ENCODE measurements around the gene RYR1.

The RYR1 gene

DNA sequence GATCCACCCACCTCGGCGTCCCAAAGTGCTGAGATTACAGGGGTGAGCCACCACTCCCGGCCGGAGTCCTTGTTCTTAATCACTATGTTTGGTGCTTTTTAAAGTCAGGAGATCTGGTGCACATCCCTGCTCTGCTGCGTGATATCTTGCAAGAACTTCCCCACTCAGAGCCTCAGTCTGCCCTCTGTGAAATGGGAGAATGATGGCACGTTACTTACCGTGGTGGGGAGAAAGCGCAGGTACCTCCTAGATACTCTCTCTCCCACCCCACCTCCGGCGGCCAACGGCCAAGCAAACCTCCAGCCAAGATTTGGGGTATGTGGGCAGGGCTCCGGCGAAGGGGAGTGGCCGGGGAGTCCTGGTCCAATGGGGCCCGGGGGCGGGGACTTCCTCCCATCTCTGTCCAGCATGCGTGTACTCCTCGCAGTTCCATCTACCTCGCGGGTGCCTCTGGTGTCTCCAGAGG, at the start of gene RYR1:
Gene RYR1 (plus strand): TSS at position 424 of the 466 bp plus-strand sequence. CDS start 139 bp downstream, outside the sequence.
- DNase-seq (ENCODE audit: low read depth in 3 of 3) = peak in 2 of 3 donors; percentile 37 to 57

DNA sequence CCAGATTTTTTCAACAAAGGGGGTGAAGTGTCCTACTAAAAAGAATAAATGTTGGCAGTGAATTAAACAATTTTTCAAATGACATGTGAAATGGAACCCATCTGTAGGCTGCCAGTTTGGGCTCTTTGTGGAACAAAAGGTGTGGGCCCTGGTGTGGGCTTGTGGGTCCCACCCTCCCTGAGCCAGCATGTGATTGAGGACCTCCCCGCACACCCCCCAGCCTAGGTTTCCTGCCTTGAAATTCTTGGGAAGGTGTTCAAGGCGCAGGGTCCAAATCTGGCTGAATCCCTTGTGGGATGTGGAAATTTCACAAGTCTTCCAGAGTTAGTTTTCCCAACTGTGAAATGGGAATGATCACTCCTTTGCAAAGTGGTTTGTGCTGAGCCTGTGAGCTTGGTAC, 49.7 kb upstream of the RYR1 start:
- no peak for DNase-seq (ENCODE audit: low read depth in 3 of 3)

GRCh38 chr19:38384209-38385027, 49.1 kb upstream of the RYR1 start:
- DNase-seq (ENCODE audit: low read depth in 3 of 3) = no peak

DNA sequence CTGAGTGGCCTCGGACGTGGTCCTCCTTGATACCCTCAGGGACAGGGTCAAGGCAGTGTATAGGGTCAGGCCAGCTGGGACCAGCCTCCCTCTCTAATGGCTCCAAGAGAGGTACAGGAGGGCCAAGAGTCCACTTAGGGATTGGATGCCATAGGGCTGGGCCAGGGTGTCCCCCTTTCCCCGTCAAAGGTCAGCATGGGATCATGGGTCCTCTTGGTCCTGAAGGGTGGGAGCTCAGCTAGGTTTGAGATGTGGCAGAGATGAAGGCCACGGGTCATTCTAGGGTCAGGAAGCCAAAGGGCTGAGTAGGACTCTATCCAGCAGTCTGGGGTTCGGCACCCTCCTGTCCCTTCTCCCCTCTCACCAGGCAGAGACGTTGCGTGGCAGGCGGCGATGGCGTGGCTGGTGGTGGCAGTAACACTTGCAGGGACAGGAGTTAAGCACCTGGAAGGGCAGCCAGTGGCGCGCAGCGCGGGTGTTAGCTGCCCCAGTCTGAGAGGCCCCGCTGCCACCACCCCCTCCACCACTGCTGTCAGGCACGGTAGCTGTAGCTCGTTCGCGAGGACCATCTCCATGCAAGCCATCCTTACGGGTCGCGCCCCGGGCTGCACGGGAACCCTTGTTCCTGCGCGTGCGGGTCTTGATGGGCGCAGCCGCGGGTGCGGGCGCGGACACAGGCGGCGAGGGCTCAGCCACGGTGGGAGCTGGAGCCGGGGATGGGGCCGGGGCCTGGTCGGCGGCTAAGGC, 48.3 kb upstream of the RYR1 start:
- no peak for DNase-seq (ENCODE audit: low read depth in 3 of 3)

- no peak for DNase-seq (ENCODE audit: low read depth in 3 of 3)
Observed at GRCh38 chr19:38385804-38386257, 47.7 kb upstream of the RYR1 start.

- no peak for DNase-seq (ENCODE audit: low read depth in 3 of 3)
Observed at GRCh38 chr19:38386300-38386970, 47.1 kb upstream of the RYR1 start.

GRCh38 chr19:38386971-38387549, 46.4 kb upstream of the RYR1 start:
- no peak for DNase-seq (ENCODE audit: low read depth in 3 of 3)

GRCh38 chr19:38387550-38388348, 45.7 kb upstream of the RYR1 start, which contains the start of gene GGN:
GGN (minus strand) TSS chr19:38388034; CDS start chr19:38387261, 773 bp downstream.
- DNase-seq (ENCODE audit: low read depth in 3 of 3) = peak; percentile 82 to 96 (median 83)

DNA sequence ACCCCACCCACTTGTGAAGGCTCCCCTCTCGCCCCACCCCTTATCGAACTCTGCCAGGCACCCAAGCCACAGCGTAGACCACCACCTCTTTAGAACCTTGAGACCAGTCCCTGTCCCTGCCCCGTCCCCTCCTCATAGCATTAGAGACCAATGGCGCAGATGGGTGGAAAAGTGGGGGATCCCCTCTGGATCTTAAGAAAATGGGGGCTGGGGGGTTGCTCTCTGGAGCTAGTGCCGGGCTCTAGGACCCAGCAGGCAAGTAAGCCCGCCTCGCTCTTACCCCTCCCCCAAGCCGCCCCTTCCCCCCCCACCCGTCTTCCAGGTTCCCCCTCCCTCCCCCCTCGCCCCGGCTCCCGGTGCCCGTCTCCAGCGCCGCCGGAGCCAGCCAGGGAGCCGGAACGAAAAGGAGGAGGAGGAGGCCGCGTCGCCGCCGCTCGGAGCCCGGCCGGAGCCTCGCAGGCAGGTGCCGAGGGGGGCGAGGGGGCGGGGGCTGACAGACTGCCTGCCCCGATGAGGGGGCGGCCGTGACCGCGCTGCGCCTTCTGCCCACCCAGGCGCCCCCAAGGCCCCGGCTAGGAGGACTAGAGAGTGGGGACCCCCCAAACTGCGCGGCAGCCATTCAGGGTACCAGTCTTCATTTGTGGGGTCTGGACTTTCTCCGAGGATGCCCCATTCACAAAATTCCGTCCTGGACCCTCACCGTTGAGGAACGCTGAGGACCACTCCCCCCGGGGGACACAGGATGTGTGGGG, 45.0 kb upstream of the RYR1 start, which contains the start of gene SPRED3:
Gene SPRED3 (plus strand): TSS at position 349 of the 752 bp plus-strand sequence. CDS start 1,606 bp downstream, outside the sequence.
- DNase-seq (ENCODE audit: low read depth in 3 of 3) = no peak

DNA sequence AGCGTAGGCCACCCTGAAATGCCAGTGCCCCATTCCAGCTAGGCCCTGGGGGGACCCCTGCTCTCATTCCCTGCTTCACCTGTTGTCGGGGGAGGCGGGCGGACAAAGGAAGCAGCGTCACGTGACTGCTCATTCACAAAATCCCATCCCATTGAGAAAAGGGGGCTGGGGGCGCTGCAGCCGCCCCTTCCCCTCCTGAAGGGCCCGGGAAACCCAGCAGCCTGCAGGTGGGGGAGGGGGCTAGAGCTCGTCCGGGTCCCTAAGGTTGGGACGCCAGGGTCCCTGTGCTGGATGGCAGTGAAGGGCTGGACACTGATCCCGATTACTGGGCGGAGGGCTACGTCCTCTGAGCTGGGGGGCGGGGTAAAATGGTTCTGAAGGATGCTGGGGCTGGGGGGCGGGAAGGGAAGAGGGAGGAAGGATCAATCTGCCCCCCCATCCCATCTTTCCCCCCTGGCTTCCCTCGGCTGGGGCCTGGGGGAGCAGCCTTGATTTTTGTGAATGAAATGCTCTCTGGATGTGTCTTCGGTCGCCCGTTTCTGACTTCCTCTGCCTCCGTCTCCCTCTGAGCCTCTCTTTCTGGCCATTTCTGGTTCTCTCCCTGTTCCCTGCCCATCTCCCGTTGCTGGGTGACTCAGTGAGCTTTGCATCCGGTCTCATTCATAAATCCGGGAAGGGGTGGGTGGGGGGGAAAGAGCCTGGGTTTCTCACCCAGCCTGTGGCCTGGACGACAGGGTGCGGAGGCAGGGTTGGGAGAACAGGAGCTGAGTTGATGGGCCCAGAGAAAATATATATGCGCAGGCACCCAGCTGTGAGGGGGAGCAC, 44.2 kb upstream of the RYR1 start:
- DNase-seq (ENCODE audit: low read depth in 3 of 3) = no peak

DNA sequence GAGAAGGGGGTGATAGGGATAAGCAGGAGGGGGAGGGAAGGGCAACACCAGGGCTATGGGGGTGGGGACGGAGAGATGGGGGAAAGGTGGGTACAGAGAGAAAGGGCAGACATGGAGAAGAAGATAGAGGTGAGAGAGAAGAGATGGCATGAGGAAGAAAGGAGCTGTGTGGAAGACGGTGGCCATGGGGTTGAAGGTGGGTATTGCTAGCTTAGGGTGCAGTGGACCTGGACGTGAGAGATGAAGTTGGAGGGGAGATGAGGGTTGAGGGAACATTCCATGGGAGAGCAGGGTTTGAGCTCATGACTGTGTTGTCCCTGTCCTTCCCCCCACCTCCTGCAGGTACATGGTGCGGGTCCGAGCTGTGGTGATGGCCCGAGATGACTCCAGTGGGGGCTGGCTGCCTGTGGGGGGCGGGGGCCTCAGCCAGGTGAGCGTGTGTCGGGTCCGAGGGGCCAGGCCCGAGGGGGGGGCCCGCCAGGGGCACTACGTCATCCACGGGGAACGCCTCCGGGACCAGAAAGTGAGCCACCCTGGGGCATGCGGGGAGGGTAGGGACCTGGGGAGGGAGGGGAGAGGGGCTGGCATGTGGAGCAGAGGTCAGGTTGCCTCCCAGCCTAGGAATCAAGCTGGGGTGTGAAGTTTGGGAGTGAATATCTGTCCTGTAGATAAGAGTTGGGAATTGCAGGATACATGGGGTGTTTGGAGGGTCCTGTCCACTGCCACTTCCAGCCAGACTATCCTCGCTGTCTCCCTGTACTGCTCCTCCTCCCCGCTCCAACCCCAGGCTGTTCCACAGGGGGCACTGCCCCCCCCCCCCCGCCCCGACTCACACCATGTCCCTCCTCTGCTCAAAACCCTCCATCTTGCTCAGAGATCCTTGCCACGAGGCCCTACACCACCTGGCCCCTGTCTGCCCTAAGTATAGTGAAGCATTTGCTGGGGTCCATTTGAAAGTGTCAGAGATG, 43.2 kb upstream of the RYR1 start:
- DNase-seq (ENCODE audit: low read depth in 3 of 3) = no peak

GRCh38 chr19:38391911-38392464, 41.5 kb upstream of the RYR1 start:
- DNase-seq (ENCODE audit: low read depth in 3 of 3) = no peak

GRCh38 chr19:38392707-38393308, 40.7 kb upstream of the RYR1 start:
- DNase-seq (ENCODE audit: low read depth in 3 of 3) = no peak

DNA sequence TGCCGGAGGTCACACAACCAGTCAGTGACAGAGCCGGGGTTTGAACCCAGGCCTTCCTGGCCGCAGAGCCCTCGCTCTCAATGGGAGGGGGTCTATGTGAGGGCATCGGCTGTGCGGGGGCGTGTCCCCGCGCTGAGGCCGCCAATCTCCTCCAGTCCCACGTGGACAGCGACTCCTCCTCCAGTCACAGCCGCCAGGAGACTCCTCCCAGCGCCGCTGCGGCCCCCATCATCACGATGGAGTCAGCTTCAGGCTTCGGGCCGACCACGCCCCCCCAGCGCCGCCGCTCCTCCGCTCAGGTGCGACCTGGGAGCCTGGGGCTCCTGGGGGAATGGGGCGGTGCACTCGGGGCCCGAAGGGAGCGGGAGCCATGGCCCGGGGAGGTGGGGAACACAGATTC, 39.0 kb upstream of the RYR1 start:
- DNase-seq (ENCODE audit: low read depth in 3 of 3) = peak; percentile 68 to 77 (median 77)

GRCh38 chr19:38395381-38396114, 37.9 kb upstream of the RYR1 start:
- peak in 1 of 3 donors; percentile 52 for DNase-seq (ENCODE audit: low read depth in 3 of 3)

GRCh38 chr19:38399081-38399480, 34.4 kb upstream of the RYR1 start:
- DNase-seq (ENCODE audit: low read depth in 3 of 3) = no peak

All from stimulated activated CD4-positive, alpha-beta T cell treated with anti-CD3 and anti-CD28 coated beads, TNF-alpha, amount 100 ng/mL, for 48 hours (primary cell).